Panc1 (cell line): Measurements from ENCODE around the gene GRPEL2. TPM values are rescaled to one million over a fixed set of nuclear protein-coding genes. Genes with fewer than 3 reads are reported as not detected.

ENCODE experiments used
- ATAC-seq: fragments of 200-7000 bp; cut with Tn5 transposase; 2 replicates; pipeline ENCODE4 v1.9.1; 2020; ENCODE audit warnings: mild to moderate bottlenecking, moderate library complexity
- BruUV-seq: library from RNA; stranded (reverse); fragments of 400-500 nt; replicated peaks from 2 replicates; lab custom pipeline; 2021; lab: Mats Ljungman, UMichigan
- CTCF ChIA-PET: fragments of 300-600 bp; sonication (Branson Sonifier 250); formaldehyde crosslinking; loops from one replicate; lab custom pipeline; 2022; ENCODE audit warnings: antibody characterized with exemption; lab: Charles Lee
- POLR2A ChIA-PET: fragments of 300-600 bp; sonication (Branson Sonifier 250); formaldehyde crosslinking; loops from one replicate; lab custom pipeline; 2022; ENCODE audit warnings: antibody characterized with exemption; lab: Charles Lee
- DNase-seq: peaks from one replicate; pipeline ENCODE4 v3.0.0-alpha.2; 2010; ENCODE audit warnings: low read depth, low spot score
- H3K27ac ChIP-seq: 2 replicates; pipeline ENCODE4 v1.5.1; 2011; ENCODE audit warnings: mild to moderate bottlenecking, low read length, inconsistent platforms
- H3K27me3 ChIP-seq: fragments of 200-500 bp; sonication (Bioruptor generic); 2 replicates; pipeline ENCODE4 v1.6.0; 2014; ENCODE audit warnings: low read length, inconsistent platforms; ENCODE audit not compliant: control insufficient read depth, insufficient read depth
- H3K36me3 ChIP-seq: fragments of 200-500 bp; sonication (Bioruptor generic); 2 replicates; pipeline ENCODE4 v1.5.1; 2014; ENCODE audit warnings: inconsistent platforms, mild to moderate bottlenecking, low read length, moderate library complexity; ENCODE audit not compliant: control insufficient read depth, insufficient read depth
- H3K4me1 ChIP-seq: 2 replicates; pipeline ENCODE4 v1.5.1; 2011; ENCODE audit warnings: inconsistent platforms, mild to moderate bottlenecking, low read length, moderate library complexity; ENCODE audit not compliant: control insufficient read depth, insufficient read depth
- H3K4me3 ChIP-seq, 2 experiments: 2 replicates each; pipeline ENCODE4 v1.5.1; 2011 to 2012; ENCODE audit warnings: low read depth in 2 of 2, low read length in 2 of 2, mild to moderate bottlenecking in 2 of 2, inconsistent platforms in 1 of 2, moderate library complexity in 1 of 2
- H3K9me3 ChIP-seq: fragments of 200-500 bp; sonication (Bioruptor generic); 2 replicates; pipeline ENCODE4 v1.5.1; 2014; ENCODE audit warnings: low read depth, mild to moderate bottlenecking, inconsistent platforms, low read length, moderate library complexity; ENCODE audit not compliant: control insufficient read depth, insufficient read depth
- POLR2AphosphoS5 ChIP-seq: IDR thresholded peaks from 2 replicates; pipeline ENCODE4 v1.6.1; 2012; ENCODE audit warnings: mild to moderate bottlenecking, low read depth, low read length, moderate library complexity
- SIN3A ChIP-seq: IDR thresholded peaks from 2 replicates; pipeline ENCODE4 v1.6.1; 2012; ENCODE audit warnings: low read depth, mild to moderate bottlenecking, low read length, moderate library complexity, borderline replicate concordance; ENCODE audit not compliant: insufficient read depth
- TCF7L2 ChIP-seq: IDR thresholded peaks from 2 replicates; pipeline ENCODE4 v1.6.1; 2011; ENCODE audit warnings: mild to moderate bottlenecking, low read depth, low read length, inconsistent platforms
- in situ Hi-C: cut with HindIII; loops from 2 replicates; pipeline ENCODE4 v1.10.0; 2016; ENCODE audit warnings: low sequenced_read_pairs, low pct_unique_long_range_greater_than_20kb
- intact Hi-C: fragments of 100-400 bp; cut with micrococcal nuclease; formaldehyde crosslinking; loops from one replicate; pipeline ENCODE4 v1.10.0; 2022; ENCODE audit not compliant: unreplicated experiment
- total RNA-seq: library from RNA; stranded (reverse); gene quantifications from one replicate; pipeline ENCODE4 v1.2.1, GENCODE V29; 2021; ENCODE audit not compliant: unreplicated experiment
- TF ChIP-seq, protein P1 (sequence below), 2 experiments: IDR thresholded peaks; 2 replicates each; pipeline ENCODE4 v1.6.1; 2011 to 2012; ENCODE audit warnings: low read depth in 2 of 2, control low read depth in 1 of 2, low read length in 1 of 2, mild to moderate bottlenecking in 1 of 2, moderate library complexity in 1 of 2; ENCODE audit not compliant: insufficient read depth in 1 of 2
- TF ChIP-seq, protein P2 (sequence below): fragments of 450-650 bp; IDR thresholded peaks from 2 replicates; pipeline ENCODE4 v1.5.1; 2017; ENCODE audit warnings: mild to moderate bottlenecking

Gene GRPEL2
- total RNA-seq, 1 experiment from 2014 or later, result 30.1 TPM

DNA sequence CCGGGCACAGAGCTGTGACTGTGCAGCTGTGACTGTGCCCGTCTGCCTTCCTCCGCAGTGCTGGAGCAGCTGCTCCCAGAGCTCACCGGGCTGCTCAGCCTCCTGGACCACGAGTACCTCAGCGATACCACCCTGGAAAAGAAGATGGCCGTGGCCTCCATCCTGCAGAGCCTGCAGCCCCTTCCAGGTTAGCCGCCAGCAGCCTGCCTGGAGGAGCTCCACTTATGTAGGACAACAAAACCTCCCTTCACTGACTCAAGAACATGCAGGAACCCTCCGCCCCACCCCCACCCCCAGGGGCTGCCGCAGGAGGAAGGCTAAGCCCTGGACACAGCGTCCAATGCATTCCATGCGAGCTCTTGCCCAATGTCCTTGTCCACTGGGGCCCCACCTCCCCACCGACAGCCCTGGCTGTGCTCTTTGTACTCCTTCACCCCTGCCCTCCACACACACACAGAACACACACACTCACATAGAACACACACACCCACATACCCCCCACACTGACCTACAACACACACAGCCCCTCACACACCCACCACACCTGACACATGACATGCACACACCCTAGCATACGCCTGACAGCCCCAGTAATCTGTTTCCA, 45.7 kb upstream of the GRPEL2 start:
- Histone ChIP-seq H3K4me3 (no peak overlapping the region), H3K27ac (no peak overlapping the region), H3K4me1 (no peaks in the 10 kb centered on the region), H3K36me3 (no peaks in the 10 kb centered on the region), H3K9me3 (no peaks in the 10 kb centered on the region), H3K27me3 (no peaks in the 10 kb centered on the region)
- BruUV-seq, result no TSS peak
- ChIA-PET POLR2A (no interaction called here), CTCF (interaction anchor here (0.8 kb wide), 1 partner anchor 69 kb away, joined by 3 read pairs; no protein-coding TSS in a partner anchor)
- TF ChIP-seq POLR2AphosphoS5 (no peak), TCF7L2 (no peak), SIN3A (no peak)
- TF ChIP-seq, protein P1, sequence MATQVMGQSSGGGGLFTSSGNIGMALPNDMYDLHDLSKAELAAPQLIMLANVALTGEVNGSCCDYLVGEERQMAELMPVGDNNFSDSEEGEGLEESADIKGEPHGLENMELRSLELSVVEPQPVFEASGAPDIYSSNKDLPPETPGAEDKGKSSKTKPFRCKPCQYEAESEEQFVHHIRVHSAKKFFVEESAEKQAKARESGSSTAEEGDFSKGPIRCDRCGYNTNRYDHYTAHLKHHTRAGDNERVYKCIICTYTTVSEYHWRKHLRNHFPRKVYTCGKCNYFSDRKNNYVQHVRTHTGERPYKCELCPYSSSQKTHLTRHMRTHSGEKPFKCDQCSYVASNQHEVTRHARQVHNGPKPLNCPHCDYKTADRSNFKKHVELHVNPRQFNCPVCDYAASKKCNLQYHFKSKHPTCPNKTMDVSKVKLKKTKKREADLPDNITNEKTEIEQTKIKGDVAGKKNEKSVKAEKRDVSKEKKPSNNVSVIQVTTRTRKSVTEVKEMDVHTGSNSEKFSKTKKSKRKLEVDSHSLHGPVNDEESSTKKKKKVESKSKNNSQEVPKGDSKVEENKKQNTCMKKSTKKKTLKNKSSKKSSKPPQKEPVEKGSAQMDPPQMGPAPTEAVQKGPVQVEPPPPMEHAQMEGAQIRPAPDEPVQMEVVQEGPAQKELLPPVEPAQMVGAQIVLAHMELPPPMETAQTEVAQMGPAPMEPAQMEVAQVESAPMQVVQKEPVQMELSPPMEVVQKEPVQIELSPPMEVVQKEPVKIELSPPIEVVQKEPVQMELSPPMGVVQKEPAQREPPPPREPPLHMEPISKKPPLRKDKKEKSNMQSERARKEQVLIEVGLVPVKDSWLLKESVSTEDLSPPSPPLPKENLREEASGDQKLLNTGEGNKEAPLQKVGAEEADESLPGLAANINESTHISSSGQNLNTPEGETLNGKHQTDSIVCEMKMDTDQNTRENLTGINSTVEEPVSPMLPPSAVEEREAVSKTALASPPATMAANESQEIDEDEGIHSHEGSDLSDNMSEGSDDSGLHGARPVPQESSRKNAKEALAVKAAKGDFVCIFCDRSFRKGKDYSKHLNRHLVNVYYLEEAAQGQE (IDR thresholded peaks at IDR 0.05; ENCODE audit: insufficient read depth in 1 of 2, low read depth in 2 of 2, low read length in 1 of 2), result no peak
- TF ChIP-seq, protein P2, sequence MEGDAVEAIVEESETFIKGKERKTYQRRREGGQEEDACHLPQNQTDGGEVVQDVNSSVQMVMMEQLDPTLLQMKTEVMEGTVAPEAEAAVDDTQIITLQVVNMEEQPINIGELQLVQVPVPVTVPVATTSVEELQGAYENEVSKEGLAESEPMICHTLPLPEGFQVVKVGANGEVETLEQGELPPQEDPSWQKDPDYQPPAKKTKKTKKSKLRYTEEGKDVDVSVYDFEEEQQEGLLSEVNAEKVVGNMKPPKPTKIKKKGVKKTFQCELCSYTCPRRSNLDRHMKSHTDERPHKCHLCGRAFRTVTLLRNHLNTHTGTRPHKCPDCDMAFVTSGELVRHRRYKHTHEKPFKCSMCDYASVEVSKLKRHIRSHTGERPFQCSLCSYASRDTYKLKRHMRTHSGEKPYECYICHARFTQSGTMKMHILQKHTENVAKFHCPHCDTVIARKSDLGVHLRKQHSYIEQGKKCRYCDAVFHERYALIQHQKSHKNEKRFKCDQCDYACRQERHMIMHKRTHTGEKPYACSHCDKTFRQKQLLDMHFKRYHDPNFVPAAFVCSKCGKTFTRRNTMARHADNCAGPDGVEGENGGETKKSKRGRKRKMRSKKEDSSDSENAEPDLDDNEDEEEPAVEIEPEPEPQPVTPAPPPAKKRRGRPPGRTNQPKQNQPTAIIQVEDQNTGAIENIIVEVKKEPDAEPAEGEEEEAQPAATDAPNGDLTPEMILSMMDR, result no peak
- in situ Hi-C loops (no loop called here), intact Hi-C loops (no loop called here)
- ATAC-seq (no peak; the same call in 1 of the 2 replicates), DNase-seq (no peak)

DNA sequence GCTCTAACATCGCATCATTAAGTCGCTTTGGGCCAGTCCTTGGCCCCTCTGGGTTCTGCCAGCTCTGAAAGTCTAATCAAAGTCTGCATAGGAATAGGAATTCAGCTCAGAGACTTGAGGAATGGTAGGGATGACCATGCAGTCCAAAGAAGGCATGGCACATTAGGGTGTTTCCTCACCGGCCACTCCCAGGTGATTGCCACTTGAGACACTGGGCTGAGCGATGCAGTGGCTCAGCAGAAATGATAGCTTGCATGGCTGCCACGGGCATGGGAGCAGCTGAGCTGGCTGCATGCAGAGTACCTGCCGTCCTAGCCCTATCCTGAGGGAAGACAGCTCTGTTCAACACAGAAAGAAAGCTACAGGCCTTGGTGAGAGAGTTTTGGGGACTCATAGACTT, 44.9 kb upstream of the GRPEL2 start:
- ChIA-PET CTCF (interaction anchor here (0.8 kb wide), 1 partner anchor 68 kb away, joined by 3 read pairs; no protein-coding TSS in a partner anchor), POLR2A (no interaction called here)
- no peaks in the 10 kb centered on the region for H3K36me3 ChIP-seq
- TF ChIP-seq POLR2AphosphoS5, result no peak
- TF ChIP-seq, protein P1 (IDR thresholded peaks at IDR 0.05; ENCODE audit: insufficient read depth in 1 of 2, low read depth in 2 of 2, low read length in 1 of 2), result no peak
- TF ChIP-seq SIN3A, result no peak
- TF ChIP-seq, protein P2, result no peak
- TF ChIP-seq TCF7L2, result no peak
- H3K4me3 ChIP-seq, result no peak overlapping the region
- in situ Hi-C loops (no loop called here), intact Hi-C loops (no loop called here)
- no peaks in the 10 kb centered on the region for H3K27me3 ChIP-seq
- no TSS peak for BruUV-seq
- no peaks in the 10 kb centered on the region for H3K9me3 ChIP-seq
- ATAC-seq (no peak), DNase-seq (no peak)
- H3K27ac ChIP-seq, result no peak overlapping the region
- H3K4me1 ChIP-seq, result no peaks in the 10 kb centered on the region
